Measurements from ENCODE around the gene RAB31.

RAB31 gene

GRCh38 chr18:9788860-9789259 is 80.8 kb downstream of the RAB31 start:
- DNase-seq (ENCODE audit: low read depth), result no peak

- DNase-seq (ENCODE audit: low read depth), result no peak
Measured at GRCh38 chr18:9790261-9790660, 82.2 kb downstream of the RAB31 start.

GRCh38 chr18:9791991-9792390 is 83.9 kb downstream of the RAB31 start:
- no peak for DNase-seq (ENCODE audit: low read depth)

- DNase-seq (ENCODE audit: low read depth), result peak; percentile 1
Measured at GRCh38 chr18:9792565-9793245, 84.6 kb downstream of the RAB31 start.

- DNase-seq (ENCODE audit: low read depth), result no peak
Measured at GRCh38 chr18:9796011-9796410, 87.9 kb downstream of the RAB31 start.

GRCh38 chr18:9796935-9797549 is 88.9 kb downstream of the RAB31 start:
- no peak for DNase-seq (ENCODE audit: low read depth)

- DNase-seq (ENCODE audit: low read depth), result no peak
Measured at GRCh38 chr18:9802175-9803062, 94.3 kb downstream of the RAB31 start.

- DNase-seq (ENCODE audit: low read depth), result no peak
Measured at GRCh38 chr18:9803063-9803697, 95.1 kb downstream of the RAB31 start.

GRCh38 chr18:9803698-9804516 is 95.8 kb downstream of the RAB31 start:
- no peak for DNase-seq (ENCODE audit: low read depth)

GRCh38 chr18:9804517-9805104 is 96.5 kb downstream of the RAB31 start:
- no peak for DNase-seq (ENCODE audit: low read depth)

- DNase-seq (ENCODE audit: low read depth), result no peak
Measured at GRCh38 chr18:9806905-9807304, 98.8 kb downstream of the RAB31 start.

GRCh38 chr18:9808295-9809241 is 100.5 kb downstream of the RAB31 start:
- DNase-seq (ENCODE audit: low read depth), result no peak

GRCh38 chr18:9809697-9810096 is 101.6 kb downstream of the RAB31 start:
- no peak for DNase-seq (ENCODE audit: low read depth)

- no peak for DNase-seq (ENCODE audit: low read depth)
Measured at GRCh38 chr18:9810299-9810698, 102.2 kb downstream of the RAB31 start.

- no peak for DNase-seq (ENCODE audit: low read depth)
Measured at GRCh38 chr18:9810994-9811705, 103.0 kb downstream of the RAB31 start.

GRCh38 chr18:9811978-9812377 is 103.9 kb downstream of the RAB31 start:
- no peak for DNase-seq (ENCODE audit: low read depth)

GRCh38 chr18:9814431-9814830 is 106.3 kb downstream of the RAB31 start:
- DNase-seq (ENCODE audit: low read depth), result no peak

GRCh38 chr18:9817286-9817685 is 109.2 kb downstream of the RAB31 start:
- DNase-seq (ENCODE audit: low read depth), result no peak

GRCh38 chr18:9817725-9818422 is 109.8 kb downstream of the RAB31 start:
- DNase-seq (ENCODE audit: low read depth), result no peak
